ENCODE measurements around the gene RABGAP1L. TPM values are rescaled to one million over a fixed set of nuclear protein-coding genes. Genes with fewer than 3 reads are reported as not detected.

The RABGAP1L gene
- total RNA-seq, 1 donor from 2014 or later = 30.2 TPM

- Mint-ChIP-seq H3K4me1 (ENCODE audit: unreplicated experiment) (peaks cover 6% of the 10 kb centered on the region), H3K9me3 (ENCODE audit: unreplicated experiment) (no peaks in the 10 kb centered on the region), H3K36me3 (ENCODE audit: low read depth, unreplicated experiment) (no peaks in the 10 kb centered on the region), H3K27me3 (ENCODE audit: unreplicated experiment) (no peaks in the 10 kb centered on the region), H3K4me3 (ENCODE audit: unreplicated experiment) (no peak overlapping the region), H3K27ac (ENCODE audit: unreplicated experiment) (no peak overlapping the region)
- DNase-seq (ENCODE audit: low spot score) = no peak
- no peak for TF ChIP-seq CTCF (IDR thresholded peaks at IDR 0.05; ENCODE audit: unreplicated experiment)
Observed at GRCh38 chr1:174794861-174795260, 635.5 kb downstream of the RABGAP1L start.

GRCh38 chr1:174795806-174796205, 636.5 kb downstream of the RABGAP1L start:
- TF ChIP-seq CTCF (IDR thresholded peaks at IDR 0.05; ENCODE audit: unreplicated experiment) = no peak
- H3K27me3 Mint-ChIP-seq (ENCODE audit: unreplicated experiment) = no peaks in the 10 kb centered on the region
- peaks cover 6% of the 10 kb centered on the region for H3K4me1 Mint-ChIP-seq (ENCODE audit: unreplicated experiment)
- H3K36me3 Mint-ChIP-seq (ENCODE audit: low read depth, unreplicated experiment) = no peaks in the 10 kb centered on the region
- no peak overlapping the region for H3K27ac Mint-ChIP-seq (ENCODE audit: unreplicated experiment)
- no peaks in the 10 kb centered on the region for H3K9me3 Mint-ChIP-seq (ENCODE audit: unreplicated experiment)
- DNase-seq (ENCODE audit: low spot score) = no peak
- H3K4me3 Mint-ChIP-seq (ENCODE audit: unreplicated experiment) = no peak overlapping the region

- H3K9me3 Mint-ChIP-seq (ENCODE audit: unreplicated experiment) = no peaks in the 10 kb centered on the region
- H3K4me1 Mint-ChIP-seq (ENCODE audit: unreplicated experiment) = no peaks in the 10 kb centered on the region
- no peaks in the 10 kb centered on the region for H3K36me3 Mint-ChIP-seq (ENCODE audit: low read depth, unreplicated experiment)
- no peak for DNase-seq (ENCODE audit: low spot score)
- H3K27me3 Mint-ChIP-seq (ENCODE audit: unreplicated experiment) = no peaks in the 10 kb centered on the region
- no peak for TF ChIP-seq CTCF (IDR thresholded peaks at IDR 0.05; ENCODE audit: unreplicated experiment)
- no peak overlapping the region for H3K4me3 Mint-ChIP-seq (ENCODE audit: unreplicated experiment)
- H3K27ac Mint-ChIP-seq (ENCODE audit: unreplicated experiment) = no peak overlapping the region
Observed at GRCh38 chr1:174797398-174797797, 638.1 kb downstream of the RABGAP1L start.

GRCh38 chr1:174799136-174799479, 639.8 kb downstream of the RABGAP1L start:
- no peak for TF ChIP-seq CTCF (IDR thresholded peaks at IDR 0.05; ENCODE audit: unreplicated experiment)
- Mint-ChIP-seq H3K4me3 (ENCODE audit: unreplicated experiment) (no peak overlapping the region), H3K4me1 (ENCODE audit: unreplicated experiment) (no peaks in the 10 kb centered on the region), H3K9me3 (ENCODE audit: unreplicated experiment) (no peaks in the 10 kb centered on the region), H3K36me3 (ENCODE audit: low read depth, unreplicated experiment) (no peaks in the 10 kb centered on the region), H3K27me3 (ENCODE audit: unreplicated experiment) (no peaks in the 10 kb centered on the region), H3K27ac (ENCODE audit: unreplicated experiment) (no peak overlapping the region)
- no peak for DNase-seq (ENCODE audit: low spot score)

- Mint-ChIP-seq H3K9me3 (ENCODE audit: unreplicated experiment) (no peaks in the 10 kb centered on the region), H3K4me3 (ENCODE audit: unreplicated experiment) (no peak overlapping the region), H3K36me3 (ENCODE audit: low read depth, unreplicated experiment) (no peaks in the 10 kb centered on the region), H3K27me3 (ENCODE audit: unreplicated experiment) (peaks cover 2% of the 10 kb centered on the region), H3K27ac (ENCODE audit: unreplicated experiment) (no peak overlapping the region), H3K4me1 (ENCODE audit: unreplicated experiment) (no peaks in the 10 kb centered on the region)
- no peak for DNase-seq (ENCODE audit: low spot score)
- TF ChIP-seq CTCF (IDR thresholded peaks at IDR 0.05; ENCODE audit: unreplicated experiment) = no peak
Observed at GRCh38 chr1:174800216-174800851, 641.0 kb downstream of the RABGAP1L start.

Measured in endothelial cell (in vitro differentiated cells).